GM18519 (cell line): ENCODE results near the gene P2RX5.

Experiments
- ATAC-seq: cut with Tn5 transposase; IDR thresholded peaks from one replicate; pipeline ENCODE4 v1.9.1; 2021; ENCODE audit warnings: mild to moderate bottlenecking, moderate library complexity; ENCODE audit not compliant: unreplicated experiment, low FRiP score

The P2RX5 gene

GRCh38 chr17:3682033-3682432 is 13.9 kb downstream of the P2RX5 start:
- no peak for ATAC-seq

- ATAC-seq = no peak
Measured at GRCh38 chr17:3681565-3681964, 14.4 kb downstream of the P2RX5 start.

GRCh38 chr17:3681057-3681456 is 14.9 kb downstream of the P2RX5 start:
- no peak for ATAC-seq

- no peak for ATAC-seq
Measured at GRCh38 chr17:3679531-3680126, 16.3 kb downstream of the P2RX5 start.

- ATAC-seq = no peak
Measured at GRCh38 chr17:3678821-3679530, 17.0 kb downstream of the P2RX5 start.

GRCh38 chr17:3678095-3678820 is 17.7 kb downstream of the P2RX5 start:
- no peak for ATAC-seq

- ATAC-seq = no peak
Measured at GRCh38 chr17:3675886-3676285, 20.1 kb downstream of the P2RX5 start.

GRCh38 chr17:3672571-3672970 is 23.4 kb downstream of the P2RX5 start:
- no peak for ATAC-seq

GRCh38 chr17:3669548-3669947 is 26.4 kb downstream of the P2RX5 start:
- ATAC-seq = no peak

GRCh38 chr17:3669085-3669347 is 26.9 kb downstream of the P2RX5 start:
- no peak for ATAC-seq

GRCh38 chr17:3668279-3669084 is 27.5 kb downstream of the P2RX5 start, which contains the start of the genes EMC6 and TAX1BP3:
Gene EMC6, plus strand, starts transcription at chr17:3668812. Its CDS starts 335 bp downstream, at chr17:3669147.
Gene TAX1BP3, minus strand, starts transcription at chr17:3668578. Its CDS starts 52 bp downstream, at chr17:3668526.
- peak; percentile 83 for ATAC-seq

- ATAC-seq = no peak
Measured at GRCh38 chr17:3667366-3668278, 28.3 kb downstream of the P2RX5 start.

GRCh38 chr17:3666516-3666915 is 29.4 kb downstream of the P2RX5 start:
- no peak for ATAC-seq

- ATAC-seq = no peak
Measured at GRCh38 chr17:3665834-3666233, 30.1 kb downstream of the P2RX5 start.

- ATAC-seq = no peak
Measured at GRCh38 chr17:3663102-3664011, 32.6 kb downstream of the P2RX5 start.

- ATAC-seq = no peak
Measured at GRCh38 chr17:3660311-3660891, 35.6 kb downstream of the P2RX5 start.

- no peak for ATAC-seq
Measured at GRCh38 chr17:3659541-3660111, 36.3 kb downstream of the P2RX5 start.

- no peak for ATAC-seq
Measured at GRCh38 chr17:3658784-3659449, 37.0 kb downstream of the P2RX5 start.
